MG63 (cell line): ENCODE results near the gene MS4A10. TPM values are rescaled to one million over a fixed set of nuclear protein-coding genes. Genes with fewer than 3 reads are reported as not detected.

Experiments used
- DNase-seq: peaks from one replicate; pipeline ENCODE4 v3.0.0-alpha.2; 2020
- H3K27me3 ChIP-seq: fragments of 250-450 bp; sonication (Bioruptor Pico); 2 replicates; pipeline ENCODE4 v1.5.1; 2020; ENCODE audit warnings: mild to moderate bottlenecking, moderate library complexity
- H3K36me3 ChIP-seq: fragments of 250-450 bp; sonication (Bioruptor Pico); 2 replicates; pipeline ENCODE4 v1.5.1; 2020; ENCODE audit warnings: mild to moderate bottlenecking, moderate library complexity
- H3K4me3 ChIP-seq: fragments of 250-450 bp; sonication (Bioruptor Pico); 2 replicates; pipeline ENCODE4 v1.5.1; 2020; ENCODE audit warnings: mild to moderate bottlenecking, moderate library complexity
- H3K9me3 ChIP-seq: fragments of 250-450 bp; sonication (Bioruptor Pico); 2 replicates; pipeline ENCODE4 v1.5.1; 2020; ENCODE audit warnings: mild to moderate bottlenecking, moderate library complexity
- total RNA-seq: library from RNA; depleted of rRNA; stranded (reverse); fragments of >200 nt; shearing (Covaris generic); gene quantifications from 2 replicates; pipeline ENCODE4 v1.2.3, GENCODE V29; 2014; ENCODE audit warnings: low replicate concordance

MS4A10 gene
- total RNA-seq, 1 experiment from 2014 or later, result not detected

GRCh38 chr11:60761436-60762190 is 23.5 kb upstream of the MS4A10 start:
- peaks cover 4% of the 10 kb centered on the region for H3K27me3 ChIP-seq
- no peak for DNase-seq
- no peaks in the 10 kb centered on the region for H3K9me3 ChIP-seq

DNA sequence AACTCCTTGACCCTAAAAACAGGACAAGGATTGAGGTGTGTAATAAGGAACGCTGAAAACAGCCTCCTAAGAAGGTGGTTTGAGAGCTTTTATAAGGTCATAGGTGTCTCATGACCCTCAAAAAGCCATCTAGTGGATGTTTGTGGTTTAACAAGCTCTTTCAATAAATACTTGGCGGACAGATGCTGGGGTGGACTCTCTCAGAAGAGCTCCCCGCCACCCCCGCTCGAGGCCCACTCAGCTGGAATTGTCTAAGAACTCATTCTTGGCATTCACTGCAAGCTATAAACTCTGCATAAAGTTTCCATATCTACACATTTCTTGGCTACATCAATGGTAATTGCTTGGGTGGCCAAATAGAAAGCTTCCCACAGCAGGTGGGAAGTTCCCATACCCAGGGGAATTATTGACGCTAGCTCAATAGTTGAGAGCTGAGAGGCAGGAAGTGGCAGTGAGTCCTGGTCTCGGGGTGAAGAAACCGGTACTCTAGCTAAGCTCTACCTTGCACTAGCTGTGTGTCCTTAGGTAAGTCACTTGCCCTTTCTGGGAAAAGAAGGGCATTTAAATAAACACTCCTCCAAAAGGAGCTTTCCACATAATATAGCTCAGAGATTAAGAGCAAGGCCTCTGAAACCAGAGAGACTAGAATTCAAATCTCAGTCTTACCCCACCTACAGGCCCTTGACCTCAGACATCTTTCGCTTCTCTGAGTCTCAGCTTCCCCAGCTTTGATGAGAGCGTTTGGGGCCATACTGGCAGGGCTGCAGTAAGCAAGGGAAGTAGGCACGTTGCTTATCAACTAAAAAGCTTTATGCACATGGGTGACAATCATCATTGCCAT is 22.1 kb upstream of the MS4A10 start:
- no peak overlapping the region for H3K4me3 ChIP-seq
- H3K27me3 ChIP-seq, result no peaks in the 10 kb centered on the region
- no peak for DNase-seq
- H3K9me3 ChIP-seq, result no peaks in the 10 kb centered on the region
- no peaks in the 10 kb centered on the region for H3K36me3 ChIP-seq

More at GRCh38 chr11:60761436-60762190, 23.5 kb upstream of the MS4A10 start:
- H3K36me3 ChIP-seq, result no peaks in the 10 kb centered on the region
- H3K4me3 ChIP-seq, result no peak overlapping the region

GRCh38 chr11:60763692-60764369 is 21.3 kb upstream of the MS4A10 start:
- Histone ChIP-seq H3K36me3 (no peaks in the 10 kb centered on the region), H3K9me3 (no peaks in the 10 kb centered on the region), H3K27me3 (no peaks in the 10 kb centered on the region), H3K4me3 (no peak overlapping the region)
- DNase-seq, result no peak

DNA sequence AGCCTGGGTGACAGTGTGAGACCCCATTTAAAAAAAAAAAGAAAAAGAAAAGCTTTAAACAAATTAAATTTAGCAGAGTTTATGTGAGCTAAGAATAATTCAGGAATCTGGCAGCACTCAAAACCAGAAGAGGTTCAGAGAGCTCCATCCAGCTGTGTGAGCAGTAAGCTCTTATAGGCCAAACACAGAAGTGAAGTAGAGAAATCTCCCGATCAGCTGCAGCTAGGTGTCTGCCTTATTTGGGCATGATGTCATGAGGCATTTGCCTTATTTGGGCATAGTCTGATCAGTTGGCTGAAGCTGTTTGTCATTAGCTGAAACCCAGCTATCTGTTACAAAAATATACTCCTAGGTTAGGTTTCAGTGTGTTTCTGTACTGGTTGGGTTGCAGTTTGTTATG is 20.3 kb upstream of the MS4A10 start:
- H3K9me3 ChIP-seq, result no peaks in the 10 kb centered on the region
- DNase-seq, result no peak
- no peak overlapping the region for H3K4me3 ChIP-seq
- H3K36me3 ChIP-seq, result no peaks in the 10 kb centered on the region
- H3K27me3 ChIP-seq, result no peaks in the 10 kb centered on the region

GRCh38 chr11:60765355-60765754 is 19.8 kb upstream of the MS4A10 start:
- no peak overlapping the region for H3K4me3 ChIP-seq

DNA sequence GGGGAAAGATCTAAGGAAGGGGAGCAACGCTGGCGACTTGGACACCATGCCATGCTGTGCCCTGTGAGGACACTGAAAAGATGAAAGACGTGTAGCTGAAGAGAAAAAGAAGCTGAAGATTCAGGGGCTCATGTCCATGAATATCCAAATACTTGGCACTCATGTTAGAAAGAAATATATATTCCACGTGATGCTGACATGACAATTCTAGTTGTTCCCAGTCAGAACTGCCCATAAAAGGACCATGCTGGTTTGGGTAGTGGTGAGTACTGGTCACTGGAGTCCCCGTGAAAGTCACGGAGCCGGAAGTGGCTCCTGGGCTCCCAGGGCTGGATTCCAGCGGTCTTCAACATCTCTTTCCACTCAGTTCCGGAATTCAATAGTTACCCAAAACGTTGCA is 18.6 kb upstream of the MS4A10 start:
- H3K36me3 ChIP-seq, result no peaks in the 10 kb centered on the region
- no peaks in the 10 kb centered on the region for H3K27me3 ChIP-seq
- DNase-seq, result no peak
- no peak overlapping the region for H3K4me3 ChIP-seq
- no peaks in the 10 kb centered on the region for H3K9me3 ChIP-seq

More at GRCh38 chr11:60765355-60765754, 19.8 kb upstream of the MS4A10 start:
- no peak for DNase-seq
- H3K36me3 ChIP-seq, result no peaks in the 10 kb centered on the region
- no peaks in the 10 kb centered on the region for H3K9me3 ChIP-seq
- no peaks in the 10 kb centered on the region for H3K27me3 ChIP-seq

- peak; percentile 38 for DNase-seq
Observed at GRCh38 chr11:60767388-60767811, 17.7 kb upstream of the MS4A10 start.

GRCh38 chr11:60768202-60768601 is 16.9 kb upstream of the MS4A10 start:
- no peak for DNase-seq
- Histone ChIP-seq H3K27me3 (no peaks in the 10 kb centered on the region), H3K9me3 (no peaks in the 10 kb centered on the region), H3K36me3 (no peaks in the 10 kb centered on the region), H3K4me3 (no peak overlapping the region)

More at GRCh38 chr11:60767388-60767811, 17.7 kb upstream of the MS4A10 start:
- no peaks in the 10 kb centered on the region for H3K9me3 ChIP-seq
- no peaks in the 10 kb centered on the region for H3K36me3 ChIP-seq
- no peaks in the 10 kb centered on the region for H3K27me3 ChIP-seq
- H3K4me3 ChIP-seq, result 0 out of 2 replicates have a peak overlapping the region, but pooled peaks have one; percentile 11

GRCh38 chr11:60769273-60769672 is 15.9 kb upstream of the MS4A10 start:
- Histone ChIP-seq H3K4me3 (no peak overlapping the region), H3K36me3 (no peaks in the 10 kb centered on the region), H3K27me3 (no peaks in the 10 kb centered on the region), H3K9me3 (no peaks in the 10 kb centered on the region)
- DNase-seq, result no peak

GRCh38 chr11:60769811-60770210 is 15.3 kb upstream of the MS4A10 start:
- Histone ChIP-seq H3K27me3 (no peaks in the 10 kb centered on the region), H3K9me3 (no peaks in the 10 kb centered on the region), H3K4me3 (no peak overlapping the region), H3K36me3 (no peaks in the 10 kb centered on the region)
- DNase-seq, result no peak

- no peak overlapping the region for H3K4me3 ChIP-seq
- H3K36me3 ChIP-seq, result no peaks in the 10 kb centered on the region
- H3K9me3 ChIP-seq, result no peaks in the 10 kb centered on the region
- DNase-seq, result no peak
- no peaks in the 10 kb centered on the region for H3K27me3 ChIP-seq
Observed at GRCh38 chr11:60771146-60771545, 14.0 kb upstream of the MS4A10 start.

GRCh38 chr11:60771879-60772525 is 13.1 kb upstream of the MS4A10 start:
- DNase-seq, result no peak
- Histone ChIP-seq H3K9me3 (no peaks in the 10 kb centered on the region), H3K4me3 (no peak overlapping the region), H3K36me3 (no peaks in the 10 kb centered on the region), H3K27me3 (no peaks in the 10 kb centered on the region)

GRCh38 chr11:60772666-60773065 is 12.5 kb upstream of the MS4A10 start:
- Histone ChIP-seq H3K27me3 (no peaks in the 10 kb centered on the region), H3K9me3 (no peaks in the 10 kb centered on the region), H3K36me3 (no peaks in the 10 kb centered on the region), H3K4me3 (no peak overlapping the region)
- DNase-seq, result no peak

DNA sequence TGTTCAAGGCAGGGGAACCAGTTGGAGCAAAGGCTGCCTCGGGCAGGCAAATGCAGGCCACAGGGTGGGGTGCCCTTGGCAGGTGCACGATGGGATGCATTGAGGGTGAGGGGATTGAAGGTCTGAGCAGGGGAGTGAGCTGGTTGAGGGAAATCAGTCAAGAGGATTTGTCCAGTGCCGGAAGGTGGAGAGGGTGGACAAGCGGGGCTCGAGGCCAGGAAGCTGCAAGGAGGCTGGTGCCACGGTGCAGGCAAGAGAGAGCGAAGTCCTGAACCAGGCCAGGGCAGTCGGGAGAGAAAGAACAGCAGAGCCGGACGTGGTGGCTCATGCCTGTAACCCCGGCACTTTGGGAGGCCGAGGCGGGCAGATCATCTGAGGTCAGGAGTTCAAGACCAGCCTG is 10.4 kb upstream of the MS4A10 start:
- no peak for DNase-seq
- no peaks in the 10 kb centered on the region for H3K27me3 ChIP-seq
- H3K4me3 ChIP-seq, result no peak overlapping the region

DNA sequence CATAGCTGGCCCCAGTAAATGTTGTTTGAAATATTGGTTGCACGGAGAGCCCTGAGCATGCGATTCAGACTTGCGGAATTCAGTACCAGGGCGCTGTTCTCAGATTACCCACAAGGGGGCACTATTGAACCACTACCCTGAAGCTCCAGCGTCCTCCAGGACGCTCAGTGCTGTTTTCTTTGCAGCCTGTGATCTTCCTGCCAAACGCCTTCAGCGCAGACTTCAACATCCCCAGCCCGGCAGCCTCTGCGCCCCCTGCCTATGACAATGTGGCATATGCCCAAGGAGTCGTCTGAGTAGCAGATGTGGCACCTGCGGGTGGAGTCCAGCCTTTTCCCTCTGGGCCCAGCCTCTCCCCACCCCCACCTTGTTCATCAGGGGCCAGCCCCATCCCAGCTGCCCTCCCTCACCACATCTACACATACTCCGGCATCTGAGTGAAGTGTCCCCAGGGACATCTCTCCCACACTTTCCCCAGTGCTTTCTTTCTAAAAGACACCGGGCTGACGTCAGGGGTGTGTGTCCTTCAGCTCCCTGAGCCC is 9.6 kb upstream of the MS4A10 start:
- Histone ChIP-seq H3K36me3 (no peaks in the 10 kb centered on the region), H3K27me3 (no peaks in the 10 kb centered on the region), H3K4me3 (no peak overlapping the region), H3K9me3 (no peaks in the 10 kb centered on the region)
- peak; percentile 67 for DNase-seq

More for the DNA sequence above, 10.4 kb upstream of the MS4A10 start:
- Histone ChIP-seq H3K36me3 (no peaks in the 10 kb centered on the region), H3K9me3 (no peaks in the 10 kb centered on the region)

DNA sequence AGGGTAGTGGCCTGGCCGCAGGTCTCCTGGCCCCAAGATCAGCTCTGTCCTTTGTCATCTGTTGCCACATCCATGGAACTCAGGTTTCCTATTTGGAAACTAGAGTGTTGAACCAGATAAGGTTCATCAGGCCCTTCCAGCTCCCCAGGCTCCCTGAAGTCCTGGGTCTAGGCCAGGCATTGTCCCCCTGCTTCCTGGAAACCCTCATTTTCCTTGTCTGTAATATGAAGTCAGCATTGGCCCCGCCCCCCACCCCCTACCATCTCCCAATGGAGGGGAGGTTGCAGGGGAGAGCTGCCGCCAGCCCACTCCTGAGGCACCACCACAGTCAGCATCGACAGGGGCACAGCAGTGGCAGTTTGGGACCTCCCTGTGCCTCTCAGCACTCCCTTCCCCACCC is 9.0 kb upstream of the MS4A10 start:
- Histone ChIP-seq H3K27me3 (no peaks in the 10 kb centered on the region), H3K9me3 (no peaks in the 10 kb centered on the region), H3K4me3 (no peak overlapping the region), H3K36me3 (no peaks in the 10 kb centered on the region)
- no peak for DNase-seq
